GM21576 (cell line): Measurements from ENCODE around the gene SCO2.
"Not testable (repeated sequence)": the region's sequence is repeated elsewhere in the genome, so short reads cannot be mapped to it uniquely, and the experiment has no call there.

ENCODE experiments used
- ATAC-seq: cut with Tn5 transposase; IDR thresholded peaks from one replicate; pipeline ENCODE4 v1.9.1; 2021; ENCODE audit warnings: mild to moderate bottlenecking, moderate library complexity; ENCODE audit not compliant: unreplicated experiment

Gene SCO2

DNA sequence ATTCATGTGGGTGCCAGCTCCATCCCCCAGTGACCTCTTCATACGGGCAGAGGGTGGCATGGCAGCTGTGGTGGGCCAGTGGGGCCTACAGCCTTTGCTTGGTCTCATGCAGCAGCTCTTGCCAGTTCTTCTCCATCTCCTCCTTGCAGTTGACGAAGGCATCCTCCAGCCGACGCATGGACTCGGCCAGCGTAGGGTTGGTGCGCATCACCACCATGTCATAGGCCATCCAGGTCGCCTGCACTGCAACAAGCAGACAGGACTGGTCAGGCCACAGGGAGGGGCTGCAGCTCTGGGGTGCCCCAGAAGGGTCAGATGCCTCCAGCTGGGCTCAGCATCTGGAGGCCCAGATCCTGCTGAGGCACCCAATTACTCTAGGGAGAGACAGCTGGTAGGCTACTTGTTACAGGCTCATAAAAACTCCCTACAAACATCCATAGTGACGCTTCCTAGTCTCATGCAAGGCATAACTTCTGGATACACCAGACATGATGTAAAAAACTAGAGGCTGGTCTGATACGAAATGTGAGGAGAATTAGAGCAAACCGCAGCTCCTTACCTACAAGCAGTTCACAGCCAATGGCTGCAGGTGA lies 25.9 kb upstream of the SCO2 start:
- ATAC-seq: no peak

DNA sequence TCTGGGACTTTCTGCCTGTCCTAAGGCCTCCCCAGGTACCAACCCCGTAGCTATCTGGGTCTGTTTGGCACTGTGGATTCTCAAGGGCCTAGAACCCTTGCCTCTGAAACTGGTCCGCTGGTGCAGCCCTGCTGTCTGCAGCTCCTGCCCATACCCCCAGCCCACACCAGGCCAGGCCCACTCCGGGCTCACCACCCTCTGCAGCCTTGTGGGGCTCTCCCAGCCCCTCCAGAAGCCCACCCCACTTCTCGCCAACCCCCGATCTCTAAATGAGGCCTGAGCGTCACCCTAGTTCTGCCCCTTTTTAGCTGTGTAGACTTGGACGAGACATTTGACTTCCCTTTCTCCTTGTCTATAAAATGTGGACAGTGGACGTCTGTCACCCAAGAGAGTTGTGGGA lies 25.0 kb upstream of the SCO2 start:
- ATAC-seq: no peak

DNA sequence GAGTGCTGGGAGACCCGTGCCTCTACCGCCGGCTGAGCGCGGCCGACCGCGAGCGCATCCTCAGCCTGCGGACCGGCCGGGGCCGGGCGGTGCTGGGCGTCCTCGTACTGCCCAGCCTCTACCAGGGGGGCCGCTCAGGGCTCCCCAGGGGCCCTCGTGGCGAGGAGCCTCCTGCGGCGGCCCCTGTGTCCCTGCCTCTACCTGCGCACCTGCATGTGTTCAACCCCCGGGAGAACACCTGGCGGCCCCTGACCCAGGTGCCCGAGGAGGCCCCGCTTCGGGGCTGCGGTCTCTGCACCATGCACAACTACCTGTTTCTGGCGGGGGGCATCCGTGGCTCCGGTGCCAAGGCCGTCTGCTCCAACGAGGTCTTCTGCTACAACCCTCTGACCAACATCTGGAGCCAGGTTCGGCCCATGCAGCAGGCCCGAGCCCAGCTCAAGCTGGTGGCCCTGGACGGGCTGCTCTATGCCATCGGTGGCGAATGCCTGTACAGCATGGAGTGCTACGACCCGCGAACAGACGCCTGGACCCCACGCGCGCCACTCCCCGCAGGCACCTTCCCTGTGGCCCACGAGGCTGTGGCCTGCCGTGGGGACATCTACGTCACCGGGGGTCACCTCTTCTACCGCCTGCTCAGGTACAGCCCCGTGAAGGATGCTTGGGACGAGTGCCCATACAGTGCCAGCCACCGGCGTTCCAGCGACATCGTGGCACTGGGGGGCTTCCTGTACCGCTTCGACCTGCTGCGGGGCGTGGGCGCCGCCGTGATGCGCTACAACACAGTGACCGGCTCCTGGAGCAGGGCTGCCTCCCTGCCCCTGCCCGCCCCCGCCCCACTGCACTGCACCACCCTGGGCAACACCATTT lies 23.8 kb upstream of the SCO2 start:
- ATAC-seq: no peak

DNA sequence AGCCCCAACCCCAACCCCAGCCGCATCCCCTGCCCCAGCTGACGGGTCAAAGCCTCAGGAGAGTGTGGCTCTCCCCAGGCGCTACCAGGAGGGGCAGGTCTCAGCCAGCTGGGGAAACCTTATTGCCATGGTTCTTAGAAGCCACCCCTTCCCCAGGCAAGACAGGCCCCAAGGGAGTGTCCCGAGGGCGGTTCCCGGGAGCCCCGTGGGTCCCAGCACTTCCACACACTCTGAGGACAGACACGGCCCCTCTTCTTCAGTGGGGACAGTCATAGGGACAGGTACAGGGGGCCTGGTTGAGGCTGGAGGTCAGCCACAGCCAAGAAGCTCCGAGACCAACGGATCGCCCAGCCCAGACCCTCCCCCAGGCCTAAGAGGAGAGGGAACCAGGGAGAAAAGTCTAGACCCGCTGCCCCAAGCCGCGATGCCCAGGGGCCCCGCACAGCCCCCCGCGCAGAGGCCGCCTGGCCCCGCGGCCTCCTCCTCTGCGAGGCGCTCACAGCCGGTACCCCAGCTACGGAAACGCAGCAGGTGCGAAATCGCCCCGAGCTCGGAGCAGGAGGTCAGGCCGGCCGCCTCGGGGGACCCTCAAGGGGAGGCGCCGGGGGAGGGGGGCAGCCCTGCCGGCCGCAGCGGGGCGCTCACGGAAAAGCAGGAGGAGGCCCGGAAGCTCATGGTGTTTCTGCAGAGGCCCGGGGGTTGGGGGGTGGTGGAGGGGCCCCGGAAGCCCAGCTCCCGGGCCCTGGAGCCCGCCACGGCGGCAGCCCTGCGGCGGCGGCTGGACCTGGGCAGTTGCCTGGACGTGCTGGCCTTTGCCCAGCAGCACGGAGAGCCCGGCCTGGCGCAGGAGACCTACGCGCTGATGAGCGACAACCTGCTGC lies 22.9 kb upstream of the SCO2 start:
- no peak for ATAC-seq

DNA sequence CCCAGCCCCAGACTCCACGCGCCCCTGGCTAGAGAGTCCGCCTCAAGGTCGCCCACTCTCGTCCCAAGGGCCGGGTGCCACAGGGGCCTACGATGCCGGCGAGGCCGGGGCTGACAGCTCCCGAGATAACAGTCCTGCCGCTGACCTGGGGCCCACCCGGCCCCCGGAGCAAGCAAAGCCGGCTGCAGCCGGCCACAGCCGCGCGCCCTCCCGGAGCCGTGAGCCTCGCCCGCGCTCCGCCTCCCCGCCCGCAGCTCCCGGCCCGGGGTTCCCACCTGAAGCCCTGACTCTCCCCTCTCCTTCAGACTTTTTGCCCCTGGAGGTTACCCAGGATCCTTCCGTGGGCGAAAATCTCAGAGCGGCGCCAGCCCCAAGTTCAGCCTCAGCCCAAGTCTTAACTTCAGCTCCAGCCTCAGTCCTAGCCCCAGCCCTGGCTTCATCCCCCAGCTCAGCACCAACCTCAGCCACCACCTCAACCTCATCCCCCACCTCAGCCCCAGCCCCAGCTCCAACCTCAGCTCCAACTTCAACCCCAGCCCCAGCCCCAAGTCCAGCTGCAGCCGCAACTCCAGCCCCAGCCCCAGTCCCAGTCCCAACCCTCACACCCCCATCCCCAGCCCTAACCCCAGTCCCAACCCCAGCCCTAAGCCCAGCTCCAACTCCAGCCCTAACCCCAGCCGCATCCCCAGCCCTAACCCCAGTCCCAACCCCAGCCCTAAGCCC lies 22.0 kb upstream of the SCO2 start:
- no peak for ATAC-seq

DNA sequence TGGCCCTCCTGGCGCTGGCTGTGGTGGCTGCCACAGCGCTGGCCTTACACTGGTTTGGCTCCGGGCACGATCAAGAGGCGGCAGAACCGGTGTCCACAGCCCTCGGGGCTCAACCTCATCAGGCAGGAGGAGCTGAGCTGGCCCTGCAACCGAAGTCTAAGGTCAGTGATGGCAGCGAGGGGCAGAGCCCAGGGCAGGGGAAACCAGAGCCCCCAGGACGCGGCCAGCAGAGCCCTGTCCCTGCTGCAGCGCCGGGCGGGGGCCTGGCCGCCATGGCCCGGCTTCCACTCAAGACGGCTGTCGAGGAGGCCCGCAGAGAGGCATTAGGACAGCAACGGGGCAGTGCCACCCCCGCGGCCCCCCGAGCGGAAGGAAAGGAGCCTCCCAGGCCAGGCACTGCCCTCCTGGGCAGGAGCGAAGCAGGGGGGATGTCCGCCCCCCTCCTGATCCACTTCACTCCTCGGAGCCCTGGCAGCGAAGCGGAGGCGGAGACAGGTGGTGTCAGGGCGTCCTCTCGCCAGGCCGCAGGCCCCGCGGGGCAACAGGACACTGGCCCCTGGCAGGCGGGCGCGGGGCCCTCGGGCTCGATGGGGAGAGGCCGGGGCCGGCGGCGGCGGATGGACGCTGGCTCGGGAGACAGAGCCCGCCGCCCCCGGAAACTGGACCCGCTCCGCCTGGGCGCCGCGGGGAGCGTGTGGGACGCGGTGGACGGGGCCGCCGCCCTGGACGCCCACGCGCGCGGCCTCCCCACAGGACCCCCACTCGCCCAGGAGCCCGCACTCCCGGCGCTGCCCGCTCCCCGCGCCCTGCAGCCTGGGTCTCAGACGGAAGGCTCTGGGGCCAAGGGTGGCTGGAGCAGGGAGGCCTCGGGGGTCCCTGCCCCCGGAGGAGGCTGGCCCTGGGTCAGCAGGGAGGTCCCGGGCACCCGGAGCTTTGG lies 21.2 kb upstream of the SCO2 start:
- ATAC-seq: no peak

DNA sequence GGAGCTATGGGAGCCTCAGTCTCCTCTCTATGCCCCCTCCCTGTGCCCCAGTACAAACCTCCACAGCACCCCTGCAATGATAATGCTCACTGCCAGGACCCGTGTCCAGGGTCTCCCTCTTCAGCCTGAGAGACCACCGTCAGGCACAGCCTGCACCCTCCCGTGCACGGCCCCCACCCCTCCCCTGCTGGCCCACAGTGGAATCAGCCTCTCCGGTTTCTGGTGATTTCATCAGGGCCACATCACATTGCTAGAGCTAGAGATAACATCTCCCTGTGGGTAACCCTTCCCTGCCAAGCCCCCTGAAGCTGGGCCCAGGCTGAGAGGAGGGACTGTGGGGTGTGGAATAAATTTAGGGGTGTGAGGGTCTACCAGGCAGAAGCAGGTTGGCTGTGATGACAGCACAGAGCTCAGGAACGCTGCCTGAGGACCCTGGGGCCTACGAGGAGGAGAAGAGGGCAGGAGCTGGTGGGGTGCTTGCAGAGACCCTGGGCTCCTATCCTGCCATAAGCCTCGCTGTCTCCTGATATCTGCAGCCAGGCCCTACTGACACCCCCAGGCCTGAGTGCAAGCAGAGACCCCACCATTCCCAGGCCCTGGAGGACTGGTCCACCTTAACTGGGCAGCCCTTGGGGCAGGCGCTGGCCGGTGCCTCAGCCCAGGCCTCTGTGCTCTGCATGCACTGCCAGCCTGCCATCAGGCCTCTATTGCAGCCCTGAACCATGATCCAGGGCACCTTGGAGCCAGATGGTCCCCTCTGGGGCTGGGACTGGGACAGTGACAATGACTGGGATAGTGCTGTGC lies 20.3 kb upstream of the SCO2 start, which contains the start of gene KLHDC7B:
KLHDC7B (plus strand) TSS at position 378 of the 804 bp plus-strand sequence; CDS start at position 723, 345 bp downstream.
- ATAC-seq: no peak

DNA sequence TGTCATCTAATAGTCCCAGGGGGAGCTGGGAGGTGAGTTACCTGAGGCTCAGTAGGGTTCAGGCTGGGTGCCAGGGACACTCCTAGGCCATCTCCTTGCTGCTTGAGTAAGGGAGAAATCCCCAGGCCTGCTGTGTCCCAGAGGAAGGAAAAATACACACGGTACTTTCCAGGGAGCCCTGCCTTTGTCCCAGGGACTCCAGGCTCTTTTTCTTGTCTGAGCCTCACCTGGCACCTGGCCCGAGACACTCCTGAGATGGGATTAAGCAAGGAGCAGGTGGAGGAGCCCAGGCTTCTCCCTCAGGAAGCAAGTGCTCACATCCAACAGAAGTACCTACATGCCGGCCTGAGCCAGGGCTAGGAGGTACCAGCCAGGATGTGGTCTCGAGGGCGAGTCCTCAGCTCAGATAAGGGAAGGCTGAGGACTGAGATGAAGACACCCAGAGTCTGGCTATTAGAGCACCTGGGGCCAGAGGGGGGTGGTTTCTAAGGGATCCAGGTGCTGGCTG lies 19.4 kb upstream of the SCO2 start:
- no peak for ATAC-seq

DNA sequence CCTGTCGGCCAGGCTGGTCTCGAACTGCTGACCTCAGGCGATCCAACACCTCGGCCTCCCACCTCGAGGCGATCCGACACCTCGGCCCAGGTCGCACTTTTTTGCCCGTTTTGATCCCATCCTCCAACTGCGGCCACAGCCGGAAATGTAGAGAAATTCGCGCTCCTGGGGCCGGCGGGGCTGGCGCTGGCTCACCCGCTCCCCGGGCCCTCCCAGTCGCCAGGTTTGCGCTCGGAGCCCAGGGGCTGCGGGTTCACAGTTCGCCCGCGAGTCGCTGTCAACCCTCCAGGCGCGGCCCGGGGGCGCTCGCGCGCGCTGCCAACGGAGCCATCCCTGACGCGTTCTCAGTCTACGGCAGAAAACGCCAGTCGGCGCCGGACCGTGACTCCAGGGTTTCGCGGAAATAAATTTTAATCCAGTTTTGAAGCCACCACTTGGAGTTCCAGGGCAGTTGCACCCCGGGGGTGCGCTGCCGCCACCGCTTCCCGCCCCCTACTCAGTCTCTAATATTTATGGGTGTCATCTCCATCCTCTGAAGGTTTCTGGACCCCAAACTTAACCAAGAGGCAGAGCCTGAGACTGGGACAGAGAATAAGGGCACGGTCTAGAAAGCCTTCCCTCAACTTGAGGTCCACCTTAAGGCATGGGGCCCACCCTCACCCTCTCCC lies 18.8 kb upstream of the SCO2 start:
- ATAC-seq: no peak

DNA sequence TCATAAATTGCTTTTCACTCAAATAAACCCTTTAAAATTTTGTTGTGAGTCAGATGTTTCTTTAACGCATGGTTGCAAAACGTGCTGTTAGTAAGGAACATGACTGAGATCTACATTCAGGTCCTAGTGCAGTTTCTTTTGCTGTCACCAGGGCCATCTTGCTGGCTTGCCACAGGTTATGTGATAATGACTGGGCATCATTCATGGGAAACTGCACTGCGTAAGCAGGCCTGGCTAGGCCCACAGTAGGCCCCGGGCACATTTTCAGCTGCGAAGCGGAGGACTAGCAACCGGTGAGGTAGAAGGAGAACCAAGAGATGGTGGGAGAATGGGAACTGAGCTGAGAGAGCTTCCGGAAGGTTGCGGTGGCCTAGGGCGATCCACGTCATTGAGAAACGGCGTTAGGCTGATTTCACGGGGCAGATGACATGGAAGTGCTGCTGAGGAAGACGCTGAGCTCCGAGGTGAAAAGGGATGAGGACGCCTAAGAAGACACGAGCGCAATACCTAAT lies 17.1 kb upstream of the SCO2 start:
- ATAC-seq: no peak

DNA sequence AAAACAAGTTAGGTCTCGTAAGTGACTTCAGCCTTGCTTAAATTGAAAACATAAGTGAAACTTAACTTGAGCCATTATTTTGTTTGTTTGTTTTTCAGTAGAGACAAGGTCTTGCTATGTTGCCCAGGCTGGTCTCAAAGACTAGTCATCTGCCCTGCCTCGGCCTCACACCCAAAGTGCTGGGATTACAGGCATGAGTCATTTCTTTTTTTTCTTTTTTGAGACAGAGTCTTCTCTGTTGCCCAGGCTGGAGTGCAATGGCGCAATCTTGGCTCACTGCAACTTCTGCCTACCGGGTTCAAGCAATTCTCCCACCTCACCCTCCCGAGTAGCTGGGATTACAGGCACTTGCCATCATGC lies 16.2 kb upstream of the SCO2 start:
- not testable (repeated sequence) for ATAC-seq

DNA sequence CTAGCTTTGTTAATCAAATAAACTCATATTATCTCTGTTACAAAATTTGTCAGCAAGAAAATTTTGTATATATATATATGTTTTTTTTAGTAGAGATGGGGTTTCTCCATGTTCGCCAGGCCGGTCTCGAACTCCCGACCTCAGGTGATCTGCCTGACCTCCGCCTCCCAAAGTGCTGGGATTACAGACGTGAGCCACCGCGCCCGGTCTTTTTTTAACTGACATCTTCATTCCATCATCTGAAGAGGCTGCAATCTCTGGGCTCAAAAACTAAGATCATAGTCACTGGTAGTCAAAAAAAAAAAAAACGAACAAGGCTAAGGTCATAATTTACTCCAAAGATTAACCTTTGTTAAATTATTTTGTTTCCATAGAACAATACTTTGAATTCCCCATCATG lies 15.0 kb upstream of the SCO2 start:
- ATAC-seq: no peak

DNA sequence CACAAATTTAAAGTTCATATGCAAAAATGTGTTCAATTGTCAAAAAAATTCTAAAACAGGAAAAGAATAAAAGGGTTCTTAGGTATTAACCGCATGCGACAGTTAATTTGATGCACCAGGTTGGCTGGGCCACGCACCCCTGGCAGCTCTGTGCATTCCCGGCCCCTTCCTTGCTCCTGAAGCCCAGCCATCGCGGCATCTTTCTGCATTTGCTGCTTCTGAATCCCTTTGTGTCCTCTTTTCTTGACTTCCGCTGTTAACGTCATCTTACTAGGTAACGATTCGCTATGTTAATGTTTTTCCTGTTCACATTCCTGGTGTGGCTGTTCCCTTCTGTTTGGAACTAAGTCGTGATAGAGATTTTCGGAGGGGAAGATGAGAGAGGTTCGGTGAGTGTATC lies 12.4 kb upstream of the SCO2 start:
- no peak for ATAC-seq

DNA sequence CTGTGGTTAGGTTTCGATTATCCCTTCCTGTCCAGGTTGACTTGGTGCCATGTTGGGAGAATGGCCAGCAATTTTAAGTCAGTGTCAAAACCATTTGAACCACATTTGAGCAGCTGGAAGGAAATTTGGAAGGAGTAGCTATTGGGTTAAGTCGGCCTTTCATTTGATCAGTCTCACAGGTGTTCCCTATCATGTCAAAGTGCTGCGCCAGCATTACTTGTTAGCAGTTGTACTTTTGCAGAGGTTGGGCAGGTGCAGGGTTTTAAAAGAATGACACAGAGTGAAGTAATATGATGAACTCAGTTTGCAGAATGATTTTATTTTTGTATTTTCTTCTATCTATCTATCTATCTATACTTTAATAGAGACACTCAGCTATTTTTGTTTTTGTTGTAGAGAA lies 10.8 kb upstream of the SCO2 start:
- ATAC-seq: no peak

DNA sequence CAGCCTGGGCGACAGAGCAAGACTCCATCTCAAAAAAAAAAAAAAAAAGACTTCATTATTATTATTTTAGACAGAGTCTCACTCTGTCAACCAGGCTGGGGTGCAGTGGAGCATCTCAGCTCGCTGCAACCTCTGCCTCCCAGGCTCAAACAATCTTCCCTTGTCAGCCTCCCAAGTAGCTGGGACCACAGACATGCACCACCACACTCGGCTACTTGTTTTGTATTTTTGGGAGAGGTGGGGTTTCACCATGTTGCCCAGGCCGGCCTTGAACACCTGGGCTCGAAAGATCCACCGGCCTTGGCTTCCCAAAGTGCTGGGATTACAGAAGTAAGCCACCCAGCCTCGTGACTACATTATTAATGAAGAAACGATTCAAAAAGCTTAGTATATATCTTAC lies 9.7 kb upstream of the SCO2 start:
- ATAC-seq: no peak

DNA sequence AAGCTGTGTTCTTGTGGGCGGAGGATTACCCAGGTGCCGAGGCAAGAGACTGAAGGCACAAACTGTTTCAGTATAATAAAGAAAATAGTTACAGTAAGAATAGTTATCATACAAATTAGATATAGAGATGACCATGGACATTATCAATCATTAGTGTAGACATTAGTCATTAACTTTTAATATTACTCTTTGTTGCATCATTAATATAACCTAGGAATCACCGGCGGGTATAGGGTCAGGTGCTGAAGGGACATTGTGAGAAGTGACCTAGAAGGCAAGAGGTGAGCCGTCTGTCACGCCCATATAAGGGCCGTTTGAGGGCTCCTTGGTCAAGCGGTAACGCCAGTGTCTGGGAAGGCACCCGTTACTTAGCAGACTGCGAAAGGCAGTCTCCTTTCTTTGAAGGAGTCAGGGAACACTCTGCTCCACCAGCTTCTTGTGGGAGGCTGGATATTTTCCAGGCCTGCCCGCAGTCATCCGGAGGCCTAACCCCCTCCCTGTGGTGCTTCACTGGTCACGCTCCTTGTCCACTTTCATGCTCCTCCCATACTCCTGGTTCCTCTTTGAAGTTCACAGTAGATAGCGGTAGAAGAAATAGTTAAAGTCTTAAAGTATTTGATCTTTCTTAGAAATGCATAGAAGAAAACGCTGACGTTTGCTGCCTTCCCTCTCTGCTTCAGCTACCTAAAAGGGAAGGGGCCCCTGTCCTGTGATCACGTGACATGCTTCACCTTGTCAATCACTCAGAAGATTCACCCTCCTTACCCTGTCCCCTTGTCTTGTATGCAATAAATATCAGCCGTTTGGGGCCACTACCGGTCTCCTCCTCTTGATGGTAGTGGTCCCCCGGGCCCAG lies 8.7 kb upstream of the SCO2 start:
- ATAC-seq: not testable (repeated sequence)
